ENCODE measurements around the gene SLMAP. TPM values are rescaled to one million over a fixed set of nuclear protein-coding genes. Genes with fewer than 3 reads are reported as not detected.

SLMAP gene
- total RNA-seq, 1 donor from 2014 or later: 116 TPM

DNA sequence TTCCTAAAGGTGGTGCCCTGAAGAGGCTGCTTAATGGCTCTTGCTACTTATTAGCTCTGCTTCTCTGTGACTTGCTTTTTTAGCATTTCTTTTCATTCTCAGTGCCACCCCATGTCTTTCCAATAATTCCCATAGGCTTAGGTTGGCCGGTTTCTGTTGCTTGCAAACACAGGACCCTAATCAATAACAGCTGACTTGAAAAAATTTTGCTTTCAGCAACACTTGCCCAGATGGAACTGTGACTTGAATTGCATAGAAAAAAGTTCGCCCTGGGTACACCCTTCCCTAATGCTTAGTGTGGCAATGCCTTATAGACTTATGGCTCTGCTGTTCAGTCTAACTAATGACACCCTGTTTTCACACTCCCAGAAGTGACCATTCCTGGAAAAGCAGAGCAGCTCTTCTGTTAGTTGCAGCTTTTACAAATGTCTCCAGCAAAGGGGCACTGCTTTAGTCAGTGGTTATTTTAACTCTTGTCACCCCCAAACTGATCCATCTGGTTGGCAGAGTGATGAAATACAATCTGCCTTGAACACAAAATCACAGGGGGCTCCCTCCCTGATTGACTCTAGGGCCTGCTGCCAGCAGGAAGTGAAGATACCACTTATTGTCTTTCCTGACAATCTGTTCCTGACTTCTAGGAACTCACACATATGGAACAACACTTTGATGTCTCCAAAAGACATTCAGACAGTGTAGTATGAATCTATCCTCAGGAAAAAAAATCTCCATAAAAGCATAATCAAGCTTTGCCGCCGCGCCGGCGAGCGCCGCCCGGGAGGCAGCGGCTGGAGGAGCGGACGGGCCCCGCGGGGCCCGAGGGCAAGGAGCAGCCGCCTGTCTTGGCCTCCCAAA, 9.7 kb upstream of the SLMAP start:
- no peak overlapping the region for H3K27ac Mint-ChIP-seq (ENCODE audit: unreplicated experiment)
- no peak for DNase-seq (ENCODE audit: low spot score)
- TF ChIP-seq, protein P1, sequence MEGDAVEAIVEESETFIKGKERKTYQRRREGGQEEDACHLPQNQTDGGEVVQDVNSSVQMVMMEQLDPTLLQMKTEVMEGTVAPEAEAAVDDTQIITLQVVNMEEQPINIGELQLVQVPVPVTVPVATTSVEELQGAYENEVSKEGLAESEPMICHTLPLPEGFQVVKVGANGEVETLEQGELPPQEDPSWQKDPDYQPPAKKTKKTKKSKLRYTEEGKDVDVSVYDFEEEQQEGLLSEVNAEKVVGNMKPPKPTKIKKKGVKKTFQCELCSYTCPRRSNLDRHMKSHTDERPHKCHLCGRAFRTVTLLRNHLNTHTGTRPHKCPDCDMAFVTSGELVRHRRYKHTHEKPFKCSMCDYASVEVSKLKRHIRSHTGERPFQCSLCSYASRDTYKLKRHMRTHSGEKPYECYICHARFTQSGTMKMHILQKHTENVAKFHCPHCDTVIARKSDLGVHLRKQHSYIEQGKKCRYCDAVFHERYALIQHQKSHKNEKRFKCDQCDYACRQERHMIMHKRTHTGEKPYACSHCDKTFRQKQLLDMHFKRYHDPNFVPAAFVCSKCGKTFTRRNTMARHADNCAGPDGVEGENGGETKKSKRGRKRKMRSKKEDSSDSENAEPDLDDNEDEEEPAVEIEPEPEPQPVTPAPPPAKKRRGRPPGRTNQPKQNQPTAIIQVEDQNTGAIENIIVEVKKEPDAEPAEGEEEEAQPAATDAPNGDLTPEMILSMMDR (IDR thresholded peaks at IDR 0.05): no peak
- no peak overlapping the region for H3K4me3 Mint-ChIP-seq (ENCODE audit: unreplicated experiment)
- H3K4me1 Mint-ChIP-seq (ENCODE audit: low read depth): no peaks in the 10 kb centered on the region
- no peaks in the 10 kb centered on the region for H3K27me3 Mint-ChIP-seq (ENCODE audit: low read depth)
- no peaks in the 10 kb centered on the region for H3K36me3 Mint-ChIP-seq (ENCODE audit: low read depth)
- no peaks in the 10 kb centered on the region for H3K9me3 Mint-ChIP-seq (ENCODE audit: low read depth)

DNA sequence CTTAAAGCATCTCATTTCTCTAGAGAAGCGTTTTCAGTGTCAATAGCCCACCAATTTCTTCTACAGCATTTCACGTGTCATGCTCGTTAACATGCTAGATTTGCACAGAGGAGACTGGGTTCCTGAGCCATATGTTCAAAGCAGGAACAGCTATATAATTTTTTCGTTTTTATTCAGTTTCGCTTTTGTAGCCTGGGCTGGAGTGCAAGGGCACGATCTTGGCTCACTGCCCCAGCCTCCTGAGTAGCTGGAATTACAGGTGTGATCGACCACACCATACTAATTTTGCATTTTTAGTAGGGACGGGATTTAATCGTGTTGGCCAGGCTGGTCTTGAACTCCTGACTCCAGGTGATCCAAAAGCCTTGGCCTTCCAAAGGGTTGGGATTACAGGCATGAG, 6.6 kb upstream of the SLMAP start:
- H3K36me3 Mint-ChIP-seq (ENCODE audit: low read depth): no peaks in the 10 kb centered on the region
- no peak for DNase-seq (ENCODE audit: low spot score)
- H3K27me3 Mint-ChIP-seq (ENCODE audit: low read depth): no peaks in the 10 kb centered on the region
- H3K9me3 Mint-ChIP-seq (ENCODE audit: low read depth): no peaks in the 10 kb centered on the region
- no peak overlapping the region for H3K27ac Mint-ChIP-seq (ENCODE audit: unreplicated experiment)
- peaks cover 8% of the 10 kb centered on the region for H3K4me1 Mint-ChIP-seq (ENCODE audit: low read depth)
- no peak overlapping the region for H3K4me3 Mint-ChIP-seq (ENCODE audit: unreplicated experiment)
- TF ChIP-seq, protein P1 (IDR thresholded peaks at IDR 0.05): no peak

DNA sequence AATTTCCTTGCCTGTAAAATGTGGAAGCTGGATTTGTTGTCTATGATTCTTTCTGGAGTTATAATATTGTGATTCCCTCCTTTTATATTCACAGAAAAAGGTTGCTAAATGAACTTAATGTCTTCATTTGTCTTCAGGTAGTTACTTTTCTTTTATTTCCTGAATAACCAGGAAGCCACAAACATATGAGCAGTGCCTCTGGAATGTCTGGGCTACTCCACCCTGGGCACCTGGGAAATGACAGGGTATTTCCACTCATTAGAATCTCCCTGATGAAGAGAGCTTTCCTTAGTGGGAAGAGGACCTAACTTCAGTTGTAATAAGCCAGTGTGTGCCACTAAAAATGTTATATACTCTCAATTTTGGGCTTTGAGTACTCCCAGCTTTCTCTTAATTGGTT, 3.8 kb upstream of the SLMAP start:
- peaks cover 18% of the 10 kb centered on the region for H3K4me1 Mint-ChIP-seq (ENCODE audit: low read depth)

DNA sequence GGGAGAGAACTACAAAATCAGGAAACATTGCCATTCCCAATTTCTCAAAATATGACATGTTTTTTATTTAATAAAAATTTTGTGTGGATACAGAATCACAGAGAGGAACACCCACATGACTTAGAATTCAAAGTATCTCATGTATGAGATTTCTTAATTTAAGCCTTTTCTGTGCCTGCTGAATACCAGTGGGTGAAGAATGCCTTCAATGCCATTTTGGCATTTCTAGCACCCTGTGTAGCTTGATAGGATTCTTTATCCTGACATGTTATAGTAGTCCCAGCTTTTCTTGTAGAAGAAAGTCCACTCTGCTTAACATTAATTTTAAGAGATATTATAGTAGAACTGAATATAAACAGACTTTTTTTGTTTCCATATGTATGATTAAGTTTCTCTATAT, 3.1 kb upstream of the SLMAP start:
- H3K9me3 Mint-ChIP-seq (ENCODE audit: low read depth): no peaks in the 10 kb centered on the region
- TF ChIP-seq, protein P1 (IDR thresholded peaks at IDR 0.05): no peak
- DNase-seq (ENCODE audit: low spot score): no peak
- no peak overlapping the region for H3K4me3 Mint-ChIP-seq (ENCODE audit: unreplicated experiment)
- no peaks in the 10 kb centered on the region for H3K27me3 Mint-ChIP-seq (ENCODE audit: low read depth)
- no peak overlapping the region for H3K27ac Mint-ChIP-seq (ENCODE audit: unreplicated experiment)
- H3K4me1 Mint-ChIP-seq (ENCODE audit: low read depth): peaks cover 25% of the 10 kb centered on the region
- H3K36me3 Mint-ChIP-seq (ENCODE audit: low read depth): no peaks in the 10 kb centered on the region

More for the DNA sequence above, 3.8 kb upstream of the SLMAP start:
- no peaks in the 10 kb centered on the region for H3K36me3 Mint-ChIP-seq (ENCODE audit: low read depth)
- DNase-seq (ENCODE audit: low spot score): no peak
- TF ChIP-seq, protein P1 (IDR thresholded peaks at IDR 0.05): no peak
- H3K27me3 Mint-ChIP-seq (ENCODE audit: low read depth): no peaks in the 10 kb centered on the region
- no peak overlapping the region for H3K27ac Mint-ChIP-seq (ENCODE audit: unreplicated experiment)
- no peaks in the 10 kb centered on the region for H3K9me3 Mint-ChIP-seq (ENCODE audit: low read depth)
- no peak overlapping the region for H3K4me3 Mint-ChIP-seq (ENCODE audit: unreplicated experiment)

DNA sequence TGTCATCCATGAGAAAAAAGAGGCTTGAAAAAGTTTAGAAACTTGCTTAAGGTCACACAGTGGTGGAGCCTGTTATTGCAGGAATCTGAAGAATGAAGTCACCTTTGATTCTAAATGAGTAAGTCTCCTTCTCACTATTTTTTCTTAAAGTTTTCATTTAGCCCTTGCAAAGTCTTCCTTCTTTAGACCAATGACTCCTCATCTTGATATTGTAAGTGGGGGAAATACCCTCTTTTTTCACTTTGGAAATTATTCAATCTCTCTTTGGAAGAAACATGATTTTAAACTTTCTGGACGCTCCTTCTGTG, 787 bp upstream of the SLMAP start:
- Mint-ChIP-seq H3K4me1 (ENCODE audit: low read depth) (peaks cover 46% of the 10 kb centered on the region), H3K9me3 (ENCODE audit: low read depth) (no peaks in the 10 kb centered on the region), H3K36me3 (ENCODE audit: low read depth) (no peaks in the 10 kb centered on the region), H3K27ac (ENCODE audit: unreplicated experiment) (peak overlapping the region; percentile 98), H3K27me3 (ENCODE audit: low read depth) (no peaks in the 10 kb centered on the region), H3K4me3 (ENCODE audit: unreplicated experiment) (peak overlapping the region; percentile 95)
- no peak for DNase-seq (ENCODE audit: low spot score)
- TF ChIP-seq, protein P1 (IDR thresholded peaks at IDR 0.05): peak; percentile 42

All from chondrocyte (in vitro differentiated cells).